Uterus (tissue), 2 donors: ENCODE measurements around the gene HCN2.

Experiments used
- CTCF ChIP-seq, 4 experiments: fragments of 200-600 bp in 2 of 4; fragments of 450-650 bp in 2 of 4; sonication (generic) in 2 of 4; IDR thresholded peaks; one replicate each; pipeline ENCODE4 v1.5.1; 2016 to 2019; ENCODE audit warnings: antibody characterized with exemption in 4 of 4, mild to moderate bottlenecking in 2 of 4, moderate library complexity in 1 of 4
- POLR2A ChIP-seq, 2 donors: fragments of 450-650 bp; IDR thresholded peaks; one replicate each; pipeline ENCODE4 v1.6.1; 2016; ENCODE audit warnings: antibody characterized with exemption in 2 of 2, mild to moderate bottlenecking in 1 of 2, moderate library complexity in 1 of 2

- TF ChIP-seq POLR2A (IDR thresholded peaks at IDR 0.05) (no peak), CTCF (IDR thresholded peaks at IDR 0.05) (no peak)
These were observed 4.7 kb downstream of the HCN2 start for GRCh38 chr19:594265-594870.
